ENCODE data around the gene KL. TPM values are rescaled to one million over a fixed set of nuclear protein-coding genes. Genes with fewer than 3 reads are reported as not detected.

The KL gene
- total RNA-seq, 1 donor from 2014 or later: 0.12 TPM

DNA sequence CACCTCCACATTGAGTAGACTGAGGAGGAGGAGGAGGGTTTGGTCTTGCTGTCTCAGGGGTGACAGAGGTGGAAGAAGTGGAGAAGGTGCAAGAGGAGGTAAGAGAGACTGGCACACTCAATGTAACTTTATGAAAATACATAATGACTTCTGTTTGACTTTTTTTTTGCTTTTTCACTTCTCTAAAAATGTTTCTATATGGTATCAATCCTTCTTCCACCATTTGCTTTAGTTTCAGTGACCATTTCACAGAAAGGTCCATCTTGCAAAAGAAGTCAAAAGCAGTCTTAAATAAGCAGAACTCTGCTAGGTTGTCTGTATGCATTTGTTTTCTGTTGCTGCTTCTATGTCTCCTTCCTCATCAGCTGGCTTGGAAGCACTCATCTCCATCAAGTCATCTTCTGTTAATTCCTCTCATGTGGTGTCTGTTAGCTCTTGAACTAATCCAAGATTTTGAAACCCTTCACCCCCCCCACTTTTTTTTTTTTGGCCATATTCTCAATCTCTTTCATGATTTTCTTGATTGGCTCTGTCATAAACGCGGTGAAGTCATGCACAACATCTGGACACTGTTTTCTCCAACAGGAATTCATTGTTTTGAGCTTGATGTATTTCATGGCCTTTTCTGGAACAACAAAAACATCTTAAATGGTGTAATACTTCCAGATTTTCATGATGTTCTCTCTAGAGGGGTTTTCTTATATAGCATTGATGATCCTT lies 80.8 kb downstream of the KL start:
- no peak overlapping the region for H3K27ac Mint-ChIP-seq (ENCODE audit: unreplicated experiment)
- H3K4me1 Mint-ChIP-seq: no peaks in the 10 kb centered on the region
- no peak for TF ChIP-seq CTCF (conservative IDR thresholded peaks at IDR 0.05)
- H3K27me3 Mint-ChIP-seq (ENCODE audit: low read depth): no peaks in the 10 kb centered on the region
- no peak overlapping the region for H3K4me3 Mint-ChIP-seq
- DNase-seq (ENCODE audit: low read depth, low spot score): no peak
- no peaks in the 10 kb centered on the region for H3K36me3 Mint-ChIP-seq (ENCODE audit: low read depth)
- H3K9me3 Mint-ChIP-seq: peaks cover 13% of the 10 kb centered on the region

DNA sequence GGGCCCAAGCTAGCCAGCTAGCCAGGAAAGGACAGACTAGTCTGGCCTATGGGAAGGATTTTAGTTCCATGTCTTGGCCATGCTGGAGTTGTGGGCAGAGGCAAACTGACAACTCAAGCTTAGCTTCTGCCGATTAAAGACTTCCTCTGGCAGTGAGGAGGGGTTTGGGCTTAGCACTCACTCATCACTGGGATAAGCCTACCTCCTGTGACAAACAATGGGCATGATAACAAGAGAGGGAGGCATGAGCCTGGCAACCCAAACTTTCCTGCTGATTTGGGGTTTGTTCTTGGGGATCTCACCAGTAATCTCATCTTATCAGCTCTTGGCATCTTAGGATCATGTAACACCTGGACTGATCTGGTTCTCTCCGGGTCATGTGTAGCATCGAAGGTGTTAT lies 83.6 kb downstream of the KL start:
- peaks cover 11% of the 10 kb centered on the region for H3K9me3 Mint-ChIP-seq
- no peak overlapping the region for H3K27ac Mint-ChIP-seq (ENCODE audit: unreplicated experiment)
- H3K4me3 Mint-ChIP-seq: no peak overlapping the region
- TF ChIP-seq CTCF (conservative IDR thresholded peaks at IDR 0.05): no peak
- H3K27me3 Mint-ChIP-seq (ENCODE audit: low read depth): no peaks in the 10 kb centered on the region
- no peak for DNase-seq (ENCODE audit: low read depth, low spot score)
- no peaks in the 10 kb centered on the region for H3K4me1 Mint-ChIP-seq
- H3K36me3 Mint-ChIP-seq (ENCODE audit: low read depth): peaks cover 2% of the 10 kb centered on the region

DNA sequence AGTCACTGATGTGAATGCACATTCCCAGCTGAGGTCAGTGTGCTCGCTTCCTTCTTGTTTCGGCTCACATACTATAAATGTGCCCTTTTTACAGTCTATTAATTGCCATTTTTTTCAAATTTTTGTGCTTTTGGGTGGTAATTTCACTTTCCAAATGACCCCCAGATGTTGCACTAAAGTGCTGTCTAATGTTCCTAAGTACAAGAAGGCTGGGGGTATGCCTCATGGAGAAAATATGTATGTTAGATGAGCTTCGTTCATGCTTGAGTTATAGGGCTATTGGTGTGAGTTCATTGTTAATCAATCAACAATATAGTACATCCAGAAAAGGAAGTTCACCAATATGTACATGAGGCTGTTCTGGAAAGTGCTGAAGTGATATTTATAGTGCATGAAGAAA lies 84.7 kb downstream of the KL start:
- DNase-seq (ENCODE audit: low read depth, low spot score): no peak
- TF ChIP-seq CTCF (conservative IDR thresholded peaks at IDR 0.05): no peak
- Mint-ChIP-seq H3K4me1 (no peaks in the 10 kb centered on the region), H3K9me3 (peaks cover 11% of the 10 kb centered on the region), H3K36me3 (ENCODE audit: low read depth) (peaks cover 5% of the 10 kb centered on the region), H3K4me3 (no peak overlapping the region), H3K27ac (ENCODE audit: unreplicated experiment) (no peak overlapping the region), H3K27me3 (ENCODE audit: low read depth) (no peaks in the 10 kb centered on the region)

DNA sequence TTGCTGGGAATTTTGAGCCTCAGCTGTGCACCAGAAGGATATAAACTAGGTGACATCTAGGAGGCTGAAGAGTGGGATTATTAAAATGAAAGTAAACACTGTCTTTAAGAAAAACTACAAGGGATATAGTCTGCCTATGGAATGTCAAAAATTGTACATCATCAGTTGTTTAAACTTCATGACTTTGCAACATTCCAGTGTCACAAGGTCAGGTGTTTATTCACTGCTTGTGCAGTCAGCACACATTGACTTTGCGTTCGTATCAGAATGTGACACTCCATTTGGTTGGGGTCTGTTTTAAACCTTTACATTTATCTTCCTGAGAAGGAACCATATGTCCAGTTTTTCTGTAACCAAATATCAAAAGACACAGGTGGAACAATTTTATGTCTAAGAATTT lies 85.6 kb downstream of the KL start:
- no peaks in the 10 kb centered on the region for H3K27me3 Mint-ChIP-seq (ENCODE audit: low read depth)
- no peak overlapping the region for H3K4me3 Mint-ChIP-seq
- no peaks in the 10 kb centered on the region for H3K4me1 Mint-ChIP-seq
- DNase-seq (ENCODE audit: low read depth, low spot score): no peak
- TF ChIP-seq CTCF (conservative IDR thresholded peaks at IDR 0.05): no peak
- H3K36me3 Mint-ChIP-seq (ENCODE audit: low read depth): peaks cover 13% of the 10 kb centered on the region
- no peak overlapping the region for H3K27ac Mint-ChIP-seq (ENCODE audit: unreplicated experiment)
- H3K9me3 Mint-ChIP-seq: peaks cover 8% of the 10 kb centered on the region

GRCh38 chr13:33103457-33103856 lies 87.2 kb downstream of the KL start:
- H3K27ac Mint-ChIP-seq (ENCODE audit: unreplicated experiment): no peak overlapping the region
- H3K27me3 Mint-ChIP-seq (ENCODE audit: low read depth): no peaks in the 10 kb centered on the region
- no peaks in the 10 kb centered on the region for H3K4me1 Mint-ChIP-seq
- peaks cover 19% of the 10 kb centered on the region for H3K36me3 Mint-ChIP-seq (ENCODE audit: low read depth)
- no peak overlapping the region for H3K4me3 Mint-ChIP-seq
- DNase-seq (ENCODE audit: low read depth, low spot score): no peak
- no peak for TF ChIP-seq CTCF (conservative IDR thresholded peaks at IDR 0.05)
- H3K9me3 Mint-ChIP-seq: peaks cover 8% of the 10 kb centered on the region

All from neural crest cell (in vitro differentiated cells).